ENCODE measurements around the gene SETD2.

The SETD2 gene

GRCh38 chr3:46985588-46985987 lies 178.3 kb downstream of the SETD2 start:
- TF ChIP-seq CEBPB (IDR thresholded peaks at IDR 0.05) (no peak), TEAD4 (IDR thresholded peaks at IDR 0.05) (no peak), TAF1 (IDR thresholded peaks at IDR 0.05; ENCODE audit: low read depth) (no peak), REST (IDR thresholded peaks at IDR 0.05; ENCODE audit: low read depth) (no peak), MAX (IDR thresholded peaks at IDR 0.05) (no peak), TCF12 (IDR thresholded peaks at IDR 0.05; ENCODE audit: low read depth) (no peak), FOXM1 (IDR thresholded peaks at IDR 0.05; ENCODE audit: borderline replicate concordance, low read depth) (no peak), NFIC (IDR thresholded peaks at IDR 0.05) (no peak), ZBTB7A (IDR thresholded peaks at IDR 0.05; ENCODE audit: low read depth) (no peak), EP300 (IDR thresholded peaks at IDR 0.05; ENCODE audit: borderline replicate concordance) (no peak), EGR1 (IDR thresholded peaks at IDR 0.05) (no peak), CREB1 (IDR thresholded peaks at IDR 0.05; ENCODE audit: low read depth) (no peak), RAD21 (IDR thresholded peaks at IDR 0.05; ENCODE audit: low read depth) (no peak), YY1 (IDR thresholded peaks at IDR 0.05; ENCODE audit: low read depth) (no peak), USF1 (IDR thresholded peaks at IDR 0.05) (no peak)

- no peak for TF ChIP-seq TEAD4 (IDR thresholded peaks at IDR 0.05)
- TF ChIP-seq TAF1 (IDR thresholded peaks at IDR 0.05; ENCODE audit: low read depth), result no peak
- no peak for TF ChIP-seq FOXM1 (IDR thresholded peaks at IDR 0.05; ENCODE audit: borderline replicate concordance, low read depth)
- TF ChIP-seq REST (IDR thresholded peaks at IDR 0.05; ENCODE audit: low read depth), result no peak
- TF ChIP-seq CREB1 (IDR thresholded peaks at IDR 0.05; ENCODE audit: low read depth), result no peak
- no peak for TF ChIP-seq CEBPB (IDR thresholded peaks at IDR 0.05)
- TF ChIP-seq RAD21 (IDR thresholded peaks at IDR 0.05; ENCODE audit: low read depth), result no peak
- TF ChIP-seq USF1 (IDR thresholded peaks at IDR 0.05), result no peak
- TF ChIP-seq TCF12 (IDR thresholded peaks at IDR 0.05; ENCODE audit: low read depth), result no peak
- TF ChIP-seq MAX (IDR thresholded peaks at IDR 0.05), result no peak
- no peak for TF ChIP-seq EGR1 (IDR thresholded peaks at IDR 0.05)
- no peak for TF ChIP-seq NFIC (IDR thresholded peaks at IDR 0.05)
- no peak for TF ChIP-seq EP300 (IDR thresholded peaks at IDR 0.05; ENCODE audit: borderline replicate concordance)
- TF ChIP-seq YY1 (IDR thresholded peaks at IDR 0.05; ENCODE audit: low read depth), result no peak
- TF ChIP-seq ZBTB7A (IDR thresholded peaks at IDR 0.05; ENCODE audit: low read depth), result no peak
These were observed 179.1 kb downstream of the SETD2 start for GRCh38 chr3:46984591-46985459.

- no peak for TF ChIP-seq TAF1 (IDR thresholded peaks at IDR 0.05; ENCODE audit: low read depth)
- no peak for TF ChIP-seq REST (IDR thresholded peaks at IDR 0.05; ENCODE audit: low read depth)
- TF ChIP-seq NFIC (IDR thresholded peaks at IDR 0.05), result no peak
- no peak for TF ChIP-seq TCF12 (IDR thresholded peaks at IDR 0.05; ENCODE audit: low read depth)
- TF ChIP-seq USF1 (IDR thresholded peaks at IDR 0.05), result no peak
- no peak for TF ChIP-seq ZBTB7A (IDR thresholded peaks at IDR 0.05; ENCODE audit: low read depth)
- TF ChIP-seq RAD21 (IDR thresholded peaks at IDR 0.05; ENCODE audit: low read depth), result no peak
- TF ChIP-seq EP300 (IDR thresholded peaks at IDR 0.05; ENCODE audit: borderline replicate concordance), result no peak
- TF ChIP-seq CEBPB (IDR thresholded peaks at IDR 0.05), result no peak
- no peak for TF ChIP-seq YY1 (IDR thresholded peaks at IDR 0.05; ENCODE audit: low read depth)
- no peak for TF ChIP-seq TEAD4 (IDR thresholded peaks at IDR 0.05)
- no peak for TF ChIP-seq EGR1 (IDR thresholded peaks at IDR 0.05)
- no peak for TF ChIP-seq MAX (IDR thresholded peaks at IDR 0.05)
- no peak for TF ChIP-seq CREB1 (IDR thresholded peaks at IDR 0.05; ENCODE audit: low read depth)
- TF ChIP-seq FOXM1 (IDR thresholded peaks at IDR 0.05; ENCODE audit: borderline replicate concordance, low read depth), result no peak
These were observed 181.4 kb downstream of the SETD2 start for GRCh38 chr3:46982546-46982945.
